CD4-positive, alpha-beta T cell treated with Interleukin-17A for 1 hour (primary cell): ENCODE data around the gene CCDC127.
"Not testable (repeated sequence)": the region's sequence is repeated elsewhere in the genome, so short reads cannot be mapped to it uniquely, and the experiment has no call there.

Experiments used
- DNase-seq: peaks from one replicate; pipeline ENCODE4 v3.0.0-alpha.2; 2020

The CCDC127 gene

GRCh38 chr5:170971-171800 is 46.8 kb downstream of the CCDC127 start:
- no peak for DNase-seq

- no peak for DNase-seq
Measured at GRCh38 chr5:169728-170094, 48.2 kb downstream of the CCDC127 start.

- no peak for DNase-seq
Measured at GRCh38 chr5:169071-169727, 48.8 kb downstream of the CCDC127 start.

GRCh38 chr5:167982-168660 is 49.8 kb downstream of the CCDC127 start:
- DNase-seq: no peak

- DNase-seq: no peak
Measured at GRCh38 chr5:167511-167910, 50.4 kb downstream of the CCDC127 start.

- DNase-seq: no peak
Measured at GRCh38 chr5:166441-167372, 51.2 kb downstream of the CCDC127 start.

GRCh38 chr5:164783-165182 is 53.2 kb downstream of the CCDC127 start:
- not testable (repeated sequence) for DNase-seq

GRCh38 chr5:164244-164643 is 53.7 kb downstream of the CCDC127 start:
- no peak for DNase-seq

- no peak for DNase-seq
Measured at GRCh38 chr5:163841-164240, 54.1 kb downstream of the CCDC127 start.

- DNase-seq: no peak
Measured at GRCh38 chr5:163338-163620, 54.7 kb downstream of the CCDC127 start.

- no peak for DNase-seq
Measured at GRCh38 chr5:162565-163337, 55.2 kb downstream of the CCDC127 start.

- no peak for DNase-seq
Measured at GRCh38 chr5:162190-162564, 55.8 kb downstream of the CCDC127 start.

- no peak for DNase-seq
Measured at GRCh38 chr5:161803-162110, 56.2 kb downstream of the CCDC127 start.

- no peak for DNase-seq
Measured at GRCh38 chr5:160921-161802, 56.8 kb downstream of the CCDC127 start.

- DNase-seq: no peak
Measured at GRCh38 chr5:160173-160510, 57.8 kb downstream of the CCDC127 start.

GRCh38 chr5:159448-160172 is 58.3 kb downstream of the CCDC127 start:
- DNase-seq: no peak

- DNase-seq: no peak
Measured at GRCh38 chr5:158807-159447, 59.0 kb downstream of the CCDC127 start.

GRCh38 chr5:157801-158200 is 60.2 kb downstream of the CCDC127 start:
- DNase-seq: no peak

- DNase-seq: no peak
Measured at GRCh38 chr5:157126-157715, 60.7 kb downstream of the CCDC127 start.
